GM18498 (cell line): ENCODE data around the gene TAAR1.

Source experiments
- ATAC-seq: cut with Tn5 transposase; IDR thresholded peaks from one replicate; pipeline ENCODE4 v1.9.1; 2021; ENCODE audit warnings: mild to moderate bottlenecking, moderate library complexity; ENCODE audit not compliant: unreplicated experiment

Gene TAAR1

DNA sequence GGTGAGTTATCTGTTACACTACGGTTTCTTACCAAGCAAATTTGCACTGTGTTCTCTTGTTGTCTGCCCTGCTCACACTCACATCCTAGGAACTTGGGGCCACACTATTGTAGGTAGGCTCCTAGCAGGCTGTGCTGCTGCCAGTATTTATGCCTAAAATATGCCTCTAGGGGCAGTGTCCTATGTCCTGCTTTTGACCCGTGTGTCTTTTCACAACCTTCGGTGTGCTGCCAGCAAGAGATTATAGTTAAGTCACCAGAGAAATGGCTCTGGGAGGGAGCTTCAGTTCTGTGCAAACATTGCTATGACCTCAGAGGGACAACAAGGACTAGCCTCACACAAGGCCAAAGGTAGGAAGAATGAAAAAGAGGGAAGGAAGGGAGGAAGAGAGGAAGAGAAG is 60.5 kb downstream of the TAAR1 start:
- ATAC-seq, result peak; percentile 82

GRCh38 chr6:132596201-132596600 is 62.8 kb downstream of the TAAR1 start:
- ATAC-seq, result no peak
